Omental fat pad (tissue), 4 donors: Measurements from ENCODE around the gene ST7L. TPM values are rescaled to one million over a fixed set of nuclear protein-coding genes. Genes with fewer than 3 reads are reported as not detected.

Source experiments
- ATAC-seq: fragments of 150-250 bp; one replicate; pipeline ENCODE4 v1.9.1; 2016; ENCODE audit warnings: mild to moderate bottlenecking, moderate library complexity; ENCODE audit not compliant: low FRiP score
- DNase-seq: peaks from one replicate; pipeline ENCODE4 v3.0.0-alpha.2; 2019; ENCODE audit warnings: low spot score
- CTCF ChIP-seq, 3 donors: fragments of 450-650 bp; IDR thresholded peaks; one replicate each; pipeline ENCODE4 v1.5.1; 2016 to 2017; ENCODE audit warnings: antibody characterized with exemption in 3 of 3, mild to moderate bottlenecking in 3 of 3, moderate library complexity in 2 of 3
- total RNA-seq, 4 donors: library from RNA; depleted of rRNA; stranded (reverse); fragments of >200 nt; gene quantifications; one replicate each; pipeline ENCODE4 v1.1.0, GENCODE V29; 2016

Gene ST7L
- total RNA-seq, 4 donors from 2014 or later: 19.4 to 29.2 (median 28.2) TPM

- DNase-seq (no peak), ATAC-seq (no peak)
- no peak for TF ChIP-seq CTCF (IDR thresholded peaks at IDR 0.05)
These were observed 78.6 kb downstream of the ST7L start for GRCh38 chr1:112540226-112540794.

GRCh38 chr1:112538883-112539282 lies 80.1 kb downstream of the ST7L start:
- no peak for TF ChIP-seq CTCF (IDR thresholded peaks at IDR 0.05)

GRCh38 chr1:112537456-112537855 lies 81.5 kb downstream of the ST7L start:
- DNase-seq (no peak), ATAC-seq (peak; percentile 23)
- TF ChIP-seq CTCF (IDR thresholded peaks at IDR 0.05): no peak

More at GRCh38 chr1:112538883-112539282, 80.1 kb downstream of the ST7L start:
- DNase-seq (no peak), ATAC-seq (no peak)

GRCh38 chr1:112536561-112536960 lies 82.4 kb downstream of the ST7L start:
- no peak for TF ChIP-seq CTCF (IDR thresholded peaks at IDR 0.05)
- peak; percentile 57 for ATAC-seq
- DNase-seq: no peak

GRCh38 chr1:112533029-112533428 lies 85.9 kb downstream of the ST7L start:
- DNase-seq (no peak), ATAC-seq (no peak)
- no peak for TF ChIP-seq CTCF (IDR thresholded peaks at IDR 0.05)

- ATAC-seq (no peak), DNase-seq (no peak)
- TF ChIP-seq CTCF (IDR thresholded peaks at IDR 0.05): no peak
These were observed 86.9 kb downstream of the ST7L start for GRCh38 chr1:112532064-112532463.

- ATAC-seq: no peak
- DNase-seq: no peak
- no peak for TF ChIP-seq CTCF (IDR thresholded peaks at IDR 0.05)
These were observed 88.1 kb downstream of the ST7L start for GRCh38 chr1:112530832-112531231.
